CMK (cell line): ENCODE measurements around the gene RNF13.
"Not testable (repeated sequence)": the region's sequence is repeated elsewhere in the genome, so short reads cannot be mapped to it uniquely, and the experiment has no call there.

Source experiments
- DNase-seq: peaks from one replicate; pipeline ENCODE4 v3.0.0-alpha.2; 2010; ENCODE audit warnings: low read depth

Gene RNF13

DNA sequence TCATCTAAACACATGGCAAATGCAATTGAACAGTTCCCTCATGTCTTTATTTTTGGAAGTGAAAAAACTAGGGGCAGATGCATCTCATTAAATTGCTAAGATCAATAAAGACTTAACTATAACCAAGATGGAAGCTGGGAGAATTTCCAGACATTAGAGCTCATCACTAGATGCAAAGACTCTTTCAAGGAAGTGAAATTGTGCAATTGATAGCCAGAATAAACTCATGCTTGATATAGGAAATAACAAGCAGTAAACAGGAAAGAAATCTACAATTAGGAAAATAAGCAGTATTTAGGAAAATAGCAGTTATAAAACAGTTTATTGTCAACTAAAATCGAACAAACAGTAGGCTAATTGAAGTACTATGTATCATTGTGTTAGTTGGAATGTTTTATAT is 11.8 kb upstream of the RNF13 start:
- no peak for DNase-seq

DNA sequence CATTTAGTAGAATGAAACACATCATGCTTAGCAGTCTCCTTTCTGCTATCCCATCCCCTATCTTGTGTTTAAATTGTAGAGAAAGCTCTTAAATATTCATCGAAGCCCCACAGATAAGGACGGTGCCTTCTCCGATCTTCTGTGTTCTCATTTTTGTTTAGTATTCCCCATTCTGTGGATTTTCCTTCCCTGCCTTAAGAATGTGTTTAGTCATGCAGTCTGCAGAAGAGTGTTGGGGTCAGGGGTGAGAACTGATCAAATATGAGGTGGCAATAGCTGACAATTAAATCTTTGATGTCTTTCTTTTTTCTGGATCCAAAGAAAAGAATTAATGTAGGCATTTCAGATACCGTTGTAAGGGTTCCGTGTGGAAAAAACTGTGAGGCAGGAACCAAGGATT is 11.4 kb upstream of the RNF13 start:
- DNase-seq, result no peak

DNA sequence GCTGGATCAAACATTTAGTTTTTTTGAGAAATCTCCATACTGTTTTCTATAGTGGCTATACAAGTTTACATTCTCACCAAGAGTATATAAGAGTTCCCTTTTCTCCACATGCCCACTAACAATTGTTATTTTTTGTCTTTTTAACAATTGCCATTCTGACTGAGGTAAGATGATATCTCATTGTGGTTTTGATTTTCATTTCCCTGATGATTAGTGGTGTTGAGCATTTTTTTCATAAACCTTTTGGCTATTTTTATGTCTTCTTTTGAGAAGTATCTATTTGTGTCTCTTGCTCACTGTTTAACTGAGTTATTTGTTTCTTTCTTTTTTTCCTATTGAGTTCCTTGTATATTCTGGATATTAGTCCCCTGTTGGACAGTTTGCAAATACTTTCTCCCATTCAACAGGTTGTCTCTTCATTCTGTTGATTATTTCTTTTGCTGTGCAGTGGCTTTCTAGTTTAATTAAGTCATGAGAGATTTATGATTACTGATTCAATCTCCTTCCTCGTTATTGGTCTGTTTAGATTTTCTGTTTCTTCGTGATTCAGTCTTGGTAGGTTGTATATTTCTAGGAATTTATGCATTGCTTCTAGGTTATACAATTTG is 6.7 kb upstream of the RNF13 start:
- no peak for DNase-seq

DNA sequence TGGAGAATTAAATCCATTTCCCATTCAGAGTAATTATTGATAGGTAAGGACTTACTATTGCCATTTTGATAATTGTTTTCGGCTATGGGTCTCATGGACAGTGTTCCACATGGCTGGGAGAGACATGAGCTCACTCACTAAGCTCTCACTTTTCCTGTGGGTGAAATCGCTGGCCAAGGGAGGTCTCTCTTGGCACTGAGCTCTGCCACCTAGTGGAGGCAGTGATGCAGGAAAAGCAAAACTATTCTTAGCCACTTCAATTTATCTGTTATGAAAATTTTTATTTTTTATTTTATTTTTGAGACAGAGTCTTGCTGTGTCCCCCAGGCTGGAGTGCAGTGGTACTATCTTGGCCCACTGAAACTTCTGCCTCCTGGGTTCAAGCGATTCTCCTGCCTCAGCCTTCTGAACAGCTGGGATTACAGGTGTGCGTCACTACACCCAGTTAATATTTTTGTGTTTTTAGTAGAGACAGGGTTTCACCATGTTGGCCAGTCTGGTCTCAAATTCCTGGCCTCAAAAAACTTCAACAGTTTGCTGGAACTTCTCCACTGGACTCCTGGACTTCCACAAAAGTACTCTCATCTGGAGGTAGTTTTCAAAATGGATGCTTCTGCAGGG is 4.7 kb upstream of the RNF13 start:
- no peak for DNase-seq

DNA sequence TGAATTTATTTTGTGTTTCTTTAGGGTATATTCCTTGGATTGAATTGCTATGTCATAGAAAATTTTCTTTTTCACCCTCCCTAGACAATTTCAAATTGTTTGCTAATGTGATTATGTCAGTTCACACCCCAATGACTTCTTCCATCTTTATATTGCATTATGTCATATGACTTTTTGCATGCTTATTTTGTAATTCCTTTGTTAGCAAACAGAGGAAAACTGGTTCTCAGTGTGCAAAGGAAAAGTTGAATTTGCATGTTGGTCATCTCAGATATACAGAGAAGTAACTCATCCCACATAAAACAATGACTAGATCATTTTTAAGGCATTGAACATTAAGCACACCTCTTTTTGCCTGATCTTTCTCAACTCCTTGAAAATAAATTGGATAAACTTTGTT is 3.3 kb upstream of the RNF13 start:
- no peak for DNase-seq

DNA sequence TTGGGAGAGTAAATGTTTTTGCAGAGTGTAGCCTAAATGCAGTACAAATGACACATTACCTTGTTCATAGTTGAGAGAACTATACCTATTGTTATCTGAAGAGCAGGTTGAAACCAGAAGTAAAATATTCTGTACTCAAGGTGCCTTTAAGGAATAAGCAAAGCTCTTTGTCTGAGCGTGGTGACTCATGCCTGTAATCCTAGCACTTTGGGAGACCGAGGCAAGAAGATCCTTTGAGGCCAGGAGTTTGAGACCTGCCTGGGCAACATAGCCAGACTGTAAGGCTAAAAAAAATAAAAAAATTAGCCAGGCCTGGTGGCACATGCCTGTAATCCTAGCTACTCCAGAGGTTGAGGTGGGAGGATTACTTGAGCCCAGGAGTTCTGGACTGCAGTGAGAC is 2.2 kb upstream of the RNF13 start:
- no peak for DNase-seq

DNA sequence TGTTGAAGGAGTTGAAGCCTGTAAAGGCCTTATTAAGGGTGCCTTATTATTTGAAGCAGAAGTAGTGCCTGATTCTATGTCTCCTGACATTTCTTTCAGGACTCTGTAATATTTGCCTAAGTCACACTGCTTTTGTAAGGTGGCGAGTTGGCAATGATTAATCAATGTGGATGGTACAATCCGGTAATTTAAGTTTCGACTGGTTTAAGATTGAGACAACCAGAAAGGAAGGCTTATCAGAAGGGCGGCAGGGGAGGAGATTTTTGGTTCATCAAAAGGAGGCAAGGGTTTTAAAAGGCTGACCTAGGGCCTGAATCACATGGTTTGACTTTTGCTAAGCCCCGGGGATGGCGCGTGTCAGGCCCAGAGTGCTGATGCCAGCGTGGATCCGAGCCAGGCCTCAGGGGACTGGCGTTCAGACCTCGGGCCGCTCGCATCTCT is 830 bp upstream of the RNF13 start:
- DNase-seq, result no peak

DNA sequence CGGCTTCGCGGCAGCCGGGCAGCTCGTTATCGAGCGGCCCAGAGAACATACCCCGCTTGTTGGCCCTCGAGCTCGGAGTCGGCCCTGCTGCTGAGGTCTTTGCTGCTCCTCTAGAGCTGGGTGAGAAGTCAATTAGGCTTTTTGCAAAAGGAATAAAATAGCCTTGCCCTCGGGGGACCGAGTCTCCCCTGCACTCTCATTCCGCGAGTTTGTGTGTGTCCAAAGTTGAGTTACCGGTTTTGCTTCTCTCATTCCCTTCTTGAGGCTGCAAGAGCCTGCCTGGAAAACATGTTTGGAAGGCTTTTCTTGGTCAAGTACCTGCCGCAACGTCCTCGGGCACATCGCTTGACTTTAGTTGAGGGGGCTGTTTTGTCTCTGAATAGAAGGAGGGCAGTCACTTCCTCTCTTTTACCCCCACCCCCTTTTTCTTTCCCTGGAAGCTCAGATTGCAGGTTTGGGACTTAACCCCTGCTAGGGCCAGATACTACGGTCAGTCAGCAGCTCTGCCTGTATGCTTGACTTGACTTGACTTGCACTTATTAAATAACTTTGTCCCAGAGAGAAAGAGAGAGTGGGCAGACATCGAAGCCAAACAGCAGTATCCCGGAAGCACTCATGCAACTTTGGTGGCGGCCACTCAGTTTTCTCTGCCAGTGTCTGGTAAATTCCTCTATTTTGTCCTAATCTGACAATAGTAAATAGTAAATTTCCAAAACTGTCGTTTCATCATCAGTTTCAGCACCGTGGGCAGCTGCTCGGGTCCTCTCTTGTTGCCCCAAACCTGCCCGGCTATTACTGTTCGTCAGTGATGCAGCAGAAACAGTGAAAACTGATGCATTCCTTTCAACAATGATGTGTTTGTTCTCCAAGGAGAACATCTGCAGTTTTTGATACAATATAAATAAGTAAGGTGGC is 609 bp downstream of the RNF13 start:
- DNase-seq, result no peak

DNA sequence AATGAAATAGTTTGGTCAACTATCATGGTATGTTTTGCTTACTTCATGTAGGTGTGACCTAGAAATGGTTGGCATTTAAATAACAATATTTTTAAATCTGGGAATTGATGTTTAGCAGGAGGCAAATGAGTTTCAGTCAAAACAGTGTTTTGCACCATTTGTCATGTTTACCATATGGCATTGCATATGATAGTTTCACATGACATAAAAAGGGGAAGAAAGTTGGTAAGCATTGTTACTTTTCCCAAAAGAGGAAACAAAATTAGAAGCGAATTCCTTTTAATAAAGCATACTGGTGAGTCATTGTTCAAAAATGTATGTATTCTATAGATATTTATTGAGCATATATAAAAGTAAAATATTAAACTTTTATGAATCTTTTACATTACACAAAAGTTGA is 2.3 kb downstream of the RNF13 start:
- no peak for DNase-seq

DNA sequence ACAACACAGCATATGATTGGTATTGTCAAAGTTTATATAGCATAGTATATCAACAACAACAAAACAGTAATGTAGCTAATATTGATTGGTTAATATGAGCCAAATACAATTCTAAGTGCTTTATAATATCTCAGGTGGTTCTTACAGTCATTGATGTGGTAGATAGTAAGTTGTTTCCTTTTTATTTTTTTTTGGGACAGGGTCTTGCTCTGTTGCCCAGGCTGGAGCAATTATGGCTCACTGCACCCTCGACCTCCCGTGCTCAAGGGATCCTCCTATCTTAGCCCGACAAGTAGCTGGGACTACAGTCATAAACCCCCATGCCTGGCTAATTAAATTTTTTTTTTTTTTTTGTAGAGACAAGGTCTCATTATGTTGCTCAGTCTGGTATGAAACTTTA is 2.7 kb downstream of the RNF13 start:
- no peak for DNase-seq

DNA sequence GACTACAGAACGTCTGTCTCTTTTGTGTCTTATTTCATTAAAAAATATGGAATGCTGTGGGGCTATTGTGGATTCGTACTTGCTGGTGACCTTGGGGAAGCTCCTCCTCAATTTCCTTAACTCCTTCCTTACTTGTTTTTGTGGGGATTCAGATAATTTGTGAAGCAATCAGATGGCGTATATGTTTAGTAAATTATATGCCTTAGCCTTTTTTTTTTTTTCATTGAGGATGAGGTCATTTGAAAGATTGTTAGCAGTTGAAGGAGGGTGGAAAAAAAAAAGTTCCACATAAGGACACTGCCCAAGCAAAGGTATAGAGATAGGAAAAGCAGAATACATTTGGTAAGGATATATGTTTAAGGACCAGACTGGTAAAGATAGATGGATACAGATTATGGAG is 3.3 kb downstream of the RNF13 start:
- no peak for DNase-seq

DNA sequence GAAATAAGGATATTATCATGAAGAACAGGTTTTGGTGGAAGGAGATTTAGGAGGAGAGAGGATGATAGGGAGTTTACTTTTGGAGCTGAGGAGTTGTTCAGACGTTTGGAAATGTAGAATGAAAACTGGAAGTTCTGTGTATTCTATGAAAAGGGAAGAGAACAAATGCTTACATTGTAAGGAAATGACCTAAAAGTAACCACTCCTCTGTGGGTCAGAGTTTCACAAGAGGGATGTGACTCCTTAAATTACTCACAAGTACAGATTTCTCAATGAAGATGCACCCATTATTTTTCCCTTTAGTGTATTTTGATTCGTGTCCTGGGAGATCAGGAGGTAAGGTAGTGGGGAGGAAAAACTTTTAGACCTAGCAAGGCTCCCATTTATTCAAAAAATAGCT is 4.0 kb downstream of the RNF13 start:
- no peak for DNase-seq

DNA sequence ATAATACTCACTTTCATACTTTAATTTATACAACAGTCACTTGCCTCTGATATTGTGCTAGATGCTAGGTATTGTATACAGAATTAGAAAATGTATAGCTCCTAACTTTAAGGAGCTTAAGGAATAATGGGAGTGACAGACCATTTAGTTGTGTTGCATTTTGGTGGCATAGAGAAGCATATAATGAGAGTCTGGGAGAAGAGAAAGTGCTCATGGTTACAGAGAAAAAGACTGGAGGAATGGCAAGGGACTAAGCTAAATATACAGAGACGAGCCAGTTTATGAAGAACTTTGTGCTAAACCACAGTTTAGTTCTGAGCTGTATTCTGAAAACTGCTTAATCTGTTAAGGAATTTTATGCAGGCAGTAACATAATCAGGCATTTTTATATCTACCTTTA is 6.4 kb downstream of the RNF13 start:
- no peak for DNase-seq

DNA sequence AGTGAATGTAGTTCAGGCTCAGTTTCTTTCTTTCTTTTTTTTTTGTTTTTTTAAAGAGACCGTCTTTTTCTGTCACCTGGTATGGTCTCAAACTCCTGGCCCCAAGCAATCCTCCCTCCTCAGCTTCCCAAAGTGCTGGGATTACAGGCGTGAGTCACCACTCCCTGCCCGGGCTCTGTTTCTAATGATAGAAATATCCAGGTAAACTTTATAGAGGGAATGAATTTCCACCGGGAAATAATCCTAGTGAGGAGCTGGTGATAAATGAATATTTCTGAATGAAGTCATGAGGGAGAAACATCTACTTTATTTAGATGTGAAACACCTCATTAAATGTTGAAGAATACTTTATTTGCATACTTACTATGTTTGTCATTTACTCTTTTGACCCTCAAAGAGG is 7.2 kb downstream of the RNF13 start:
- DNase-seq, result no peak

DNA sequence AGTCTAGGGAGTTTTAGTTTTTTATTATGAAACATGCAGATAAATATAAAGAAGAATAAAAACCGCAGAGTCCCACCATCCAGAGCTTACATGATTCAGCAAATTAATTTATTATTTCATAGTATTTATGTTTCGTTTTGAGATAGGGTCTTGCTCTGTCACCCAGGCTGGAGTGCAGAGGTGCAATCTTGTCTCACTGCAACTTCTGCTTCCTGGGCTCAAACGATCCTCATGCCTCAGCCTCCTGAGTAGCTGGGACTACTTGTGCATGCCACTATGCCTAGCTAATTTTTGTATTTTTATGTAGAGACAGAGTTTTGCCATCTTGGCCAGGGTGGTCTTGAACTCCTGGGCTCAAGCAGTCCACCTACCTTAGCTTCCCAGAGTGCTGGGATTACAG is 13.6 kb downstream of the RNF13 start:
- DNase-seq, result no peak

DNA sequence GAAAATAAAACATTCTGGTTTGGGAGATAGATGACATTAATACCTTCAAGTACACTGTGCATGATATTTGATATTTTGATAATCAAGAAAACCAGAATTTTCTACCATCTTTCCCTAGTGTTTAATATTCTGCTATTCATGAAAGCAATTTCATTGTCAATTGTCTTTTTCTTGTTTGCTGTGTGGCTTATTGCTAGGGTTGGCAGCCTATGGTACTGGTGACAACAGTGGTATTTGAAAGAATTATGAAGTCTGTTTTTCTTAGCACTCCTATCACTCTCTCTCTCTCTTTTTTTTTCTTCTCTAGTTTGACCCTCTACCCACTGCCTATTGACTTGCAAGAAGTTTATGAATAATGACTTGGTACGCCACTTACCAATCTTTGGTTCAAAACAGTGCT is 15.4 kb downstream of the RNF13 start:
- DNase-seq, result no peak

DNA sequence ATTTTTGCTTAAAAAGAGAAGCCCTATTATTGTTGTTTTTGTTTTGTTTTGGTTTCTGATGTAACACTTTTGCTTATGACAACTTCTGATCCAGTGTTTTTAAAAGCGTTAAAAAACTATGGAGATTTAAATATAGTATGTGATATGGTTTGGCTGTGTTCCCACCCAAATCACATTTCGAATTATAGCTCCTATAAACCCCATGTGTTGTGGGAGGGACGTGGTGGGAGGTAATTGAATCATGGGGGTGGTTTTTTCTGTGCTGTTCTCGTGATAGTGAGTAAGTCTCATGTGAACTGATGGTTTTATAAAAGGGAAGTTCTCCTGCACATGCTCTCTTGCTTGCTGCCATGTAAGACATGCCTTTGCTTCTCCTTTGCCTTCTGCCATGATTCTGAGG is 16.6 kb downstream of the RNF13 start:
- not testable (repeated sequence) for DNase-seq

DNA sequence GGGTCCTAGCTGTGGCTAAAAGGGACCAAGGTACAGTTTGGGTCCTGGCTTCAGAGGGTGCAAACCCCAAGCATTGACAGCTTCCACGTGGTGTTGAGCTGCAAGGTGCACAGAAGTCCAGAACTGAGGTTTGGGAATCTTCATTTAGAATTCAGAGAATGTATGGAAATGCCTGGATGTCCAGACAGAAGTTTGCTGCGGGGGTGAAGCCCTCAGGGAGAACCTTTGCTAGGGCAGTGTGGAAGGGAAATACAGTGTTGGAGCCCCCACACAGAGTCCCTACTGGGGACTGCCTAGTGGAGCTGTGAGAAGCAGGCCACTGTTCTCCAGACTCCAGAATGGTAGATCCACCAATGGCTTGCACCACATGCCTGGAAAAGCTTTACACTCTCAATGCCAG is 17.9 kb downstream of the RNF13 start:
- no peak for DNase-seq

DNA sequence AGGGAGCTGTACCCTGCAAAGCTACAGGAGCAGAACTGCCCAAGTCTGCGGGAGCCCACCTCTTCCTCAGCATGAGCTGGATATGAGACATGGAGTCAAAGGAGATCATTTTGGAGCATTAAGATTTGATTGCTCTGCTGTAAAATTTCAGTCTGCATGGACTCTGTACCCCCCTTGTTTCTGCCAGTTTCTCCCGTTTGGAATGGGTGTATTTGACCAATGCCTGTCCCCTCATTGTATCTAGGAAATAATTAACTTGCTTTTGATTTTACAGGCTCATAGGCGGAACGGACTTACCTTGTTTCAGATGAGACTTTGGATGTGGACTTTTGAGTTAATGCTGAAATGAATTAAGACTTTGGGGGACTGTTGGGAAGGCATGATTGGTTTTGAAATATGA is 18.3 kb downstream of the RNF13 start:
- DNase-seq, result no peak

DNA sequence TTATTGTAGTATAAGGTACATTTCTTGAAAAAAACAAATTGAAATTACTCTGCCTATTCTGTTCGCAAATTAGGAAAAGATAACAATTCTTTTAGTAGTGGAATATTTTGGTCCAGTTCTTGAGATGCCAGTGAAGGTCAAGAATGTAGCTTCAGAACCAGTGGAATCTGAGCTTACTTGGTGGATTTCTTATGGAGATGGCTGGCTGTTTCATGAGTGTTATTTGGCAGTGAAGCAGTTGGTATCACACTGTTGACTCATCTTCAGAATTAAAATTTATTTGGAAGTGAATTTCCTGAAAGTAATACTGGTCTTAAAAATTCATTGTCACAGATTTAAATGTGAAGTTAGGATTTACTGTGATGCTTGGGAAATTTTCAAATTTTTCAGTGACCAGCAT is 19.1 kb downstream of the RNF13 start:
- no peak for DNase-seq

DNA sequence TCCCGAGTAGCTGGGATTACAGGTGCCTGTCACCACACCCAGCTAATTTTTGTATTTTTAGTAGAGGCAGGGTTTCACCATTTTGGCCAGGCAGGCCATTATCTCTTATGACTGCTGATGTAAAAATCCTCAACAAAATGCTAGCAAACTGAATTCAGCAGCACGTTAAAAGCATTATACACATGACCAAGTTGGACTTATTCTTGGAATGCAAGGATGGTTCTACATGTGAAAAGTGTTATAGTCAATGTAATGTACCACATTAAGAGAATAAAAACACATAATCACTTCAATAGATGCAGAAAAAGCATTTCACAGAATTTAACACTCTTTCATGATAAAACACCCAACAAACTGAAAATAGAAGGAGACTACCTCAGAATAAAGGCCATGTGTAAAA is 20.2 kb downstream of the RNF13 start:
- no peak for DNase-seq

DNA sequence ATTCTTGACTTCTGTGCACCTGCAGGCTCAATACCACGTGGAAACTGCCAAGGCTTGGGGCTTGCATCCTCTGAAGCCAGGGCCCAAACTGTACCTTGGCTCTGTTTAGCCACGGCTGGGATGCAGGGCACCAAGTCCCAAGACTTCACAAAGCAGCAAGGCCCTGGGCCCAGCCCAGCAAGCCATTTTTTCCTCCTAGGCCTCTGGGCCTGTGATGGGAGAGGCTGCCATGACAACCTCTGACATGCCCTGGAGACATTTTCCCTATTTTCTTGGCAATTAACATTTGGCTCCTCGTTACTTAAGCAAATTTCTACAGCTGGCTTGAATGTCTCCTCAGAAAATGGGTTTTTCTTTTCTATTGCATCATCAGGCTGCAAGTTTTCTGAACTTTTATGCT is 25.5 kb downstream of the RNF13 start:
- not testable (repeated sequence) for DNase-seq

DNA sequence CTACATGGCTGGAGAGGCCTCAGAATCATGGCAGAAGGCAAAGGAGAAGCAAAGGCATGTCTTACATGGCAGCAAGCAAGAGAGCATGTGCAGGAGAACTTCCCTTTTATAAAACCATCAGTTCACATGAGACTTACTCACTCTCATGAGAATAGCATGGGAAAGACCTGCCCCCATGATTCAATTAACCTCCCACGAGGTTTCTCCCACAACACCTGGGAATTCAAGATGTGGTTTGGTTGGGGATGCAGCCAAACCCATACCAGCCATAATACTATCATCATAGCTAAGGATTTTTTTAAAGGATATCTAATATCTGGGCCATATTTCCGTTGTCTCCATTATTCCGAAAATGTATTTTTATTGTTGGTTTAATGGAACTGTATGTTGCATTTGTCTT is 26.5 kb downstream of the RNF13 start:
- DNase-seq, result not testable (repeated sequence)
